GM18951 (cell line): Measurements from ENCODE around the gene FAM163B.

Experiments
- POLR2A ChIP-seq: IDR thresholded peaks from 4 replicates; pipeline ENCODE4 v1.6.1; 2011; ENCODE audit warnings: mild to moderate bottlenecking; ENCODE audit not compliant: insufficient read length, insufficient read depth; ENCODE audit errors: extremely low read depth
- in situ Hi-C: fragments of 300-500 bp; cut with MboI; formaldehyde crosslinking; loops from one replicate; pipeline ENCODE4 v1.12.0; 2022; ENCODE audit warnings: low sequenced_read_pairs, mixed read lengths, inconsistent platforms; ENCODE audit not compliant: unreplicated experiment

Gene FAM163B

GRCh38 chr9:133616643-133617405 is 7.6 kb upstream of the FAM163B start:
- in situ Hi-C loops: no loop called here
- TF ChIP-seq POLR2A: no peak

DNA sequence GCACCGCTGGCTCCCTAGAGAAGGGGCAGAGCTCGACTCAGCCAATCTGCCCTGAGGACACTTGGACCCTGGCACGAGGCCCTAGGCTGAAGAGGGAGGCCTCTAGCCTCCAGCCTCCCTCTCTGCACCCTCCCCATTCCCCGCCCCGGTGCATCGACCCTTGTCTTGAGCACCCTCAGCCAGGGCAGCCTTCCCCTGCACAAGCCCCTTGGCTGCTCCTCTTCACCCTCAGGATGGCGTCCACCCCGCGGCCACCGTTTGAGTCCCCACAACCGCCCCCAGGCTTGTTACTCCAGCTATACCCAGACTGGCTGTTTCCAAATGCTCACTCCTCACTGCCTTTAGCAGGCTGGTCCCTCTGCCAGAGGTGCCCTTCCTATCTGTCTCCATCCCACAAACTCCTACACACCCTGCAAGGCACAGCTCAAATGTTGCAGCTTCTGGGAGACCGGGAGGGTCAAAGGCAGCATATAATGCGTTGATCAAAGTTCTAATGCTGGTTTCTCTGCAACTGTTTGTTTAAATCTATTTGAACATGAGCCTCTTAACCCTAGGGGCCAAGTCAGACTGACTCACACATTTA is 6.5 kb upstream of the FAM163B start:
- no peak for TF ChIP-seq POLR2A
- in situ Hi-C loops: no loop called here

DNA sequence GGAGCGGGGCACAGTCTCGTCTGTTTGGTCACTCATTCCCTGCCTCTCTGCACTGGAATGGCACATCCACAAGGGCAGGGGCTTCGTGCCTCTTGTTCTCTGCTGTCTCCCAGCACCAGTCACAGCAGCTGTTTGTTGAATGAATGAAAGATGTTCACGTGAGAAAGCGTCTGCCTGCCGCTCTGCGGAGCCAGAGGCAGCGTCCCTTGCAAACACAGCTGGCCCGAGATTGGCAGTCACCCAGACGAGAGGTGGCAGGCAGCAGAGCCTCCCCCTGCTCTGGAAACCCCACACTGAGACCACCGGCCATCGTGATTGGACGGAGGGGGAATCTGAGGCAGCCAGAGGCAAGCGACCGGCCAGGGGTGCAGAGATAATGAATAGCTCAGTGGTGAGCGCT is 6.0 kb upstream of the FAM163B start:
- in situ Hi-C loops: no loop called here
- no peak for TF ChIP-seq POLR2A

- in situ Hi-C loops: no loop called here
- TF ChIP-seq POLR2A: no peak
These were observed 5.5 kb upstream of the FAM163B start for GRCh38 chr9:133614678-133615077.

GRCh38 chr9:133614056-133614455 is 4.9 kb upstream of the FAM163B start:
- no peak for TF ChIP-seq POLR2A
- in situ Hi-C loops: no loop called here

DNA sequence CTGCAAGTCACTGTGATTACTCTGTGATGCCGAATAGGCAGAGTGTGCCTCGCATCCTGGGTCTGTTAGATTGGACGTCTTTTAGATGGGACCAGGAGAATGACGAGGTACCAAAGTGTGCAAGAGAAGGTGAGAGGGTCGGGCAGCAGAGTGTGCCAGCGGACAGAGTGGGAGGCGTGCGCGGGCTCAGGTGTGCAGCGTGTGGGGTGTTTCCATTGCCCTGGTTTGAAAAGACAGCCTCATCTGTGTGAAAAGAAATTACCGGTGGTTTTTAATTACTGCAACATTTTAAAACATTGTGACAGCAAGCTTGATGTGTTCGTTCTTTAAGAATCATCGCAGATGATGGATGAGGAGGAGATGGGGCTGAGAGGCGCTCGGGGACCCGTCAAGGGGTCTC is 4.2 kb upstream of the FAM163B start:
- in situ Hi-C loops: no loop called here
- TF ChIP-seq POLR2A: no peak

- in situ Hi-C loops: no loop called here
- TF ChIP-seq POLR2A: no peak
These were observed 3.6 kb upstream of the FAM163B start for GRCh38 chr9:133612816-133613215.

DNA sequence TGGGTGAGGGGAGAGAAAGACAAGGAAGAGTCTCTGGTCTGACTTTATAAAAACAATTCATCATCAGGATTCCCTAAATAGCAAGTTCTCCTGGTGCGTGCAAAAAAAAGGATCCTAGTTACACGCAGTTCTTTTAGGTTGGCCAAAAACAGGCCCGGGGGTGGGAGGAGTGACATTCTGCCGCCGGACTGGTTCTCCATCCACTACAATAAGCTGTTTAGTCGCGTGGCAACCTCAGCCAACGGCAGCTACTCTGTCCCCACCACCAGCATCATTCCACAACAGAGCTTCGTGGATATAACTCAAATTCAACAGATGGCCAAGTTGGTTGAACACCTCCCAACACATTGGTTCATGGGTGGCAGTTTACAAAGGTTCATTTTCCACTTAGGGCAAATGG is 2.9 kb upstream of the FAM163B start:
- in situ Hi-C loops: no loop called here
- TF ChIP-seq POLR2A: no peak

GRCh38 chr9:133610845-133611244 is 1.7 kb upstream of the FAM163B start:
- in situ Hi-C loops: no loop called here
- no peak for TF ChIP-seq POLR2A

- in situ Hi-C loops: no loop called here
These were observed 300 bp downstream of the FAM163B start for GRCh38 chr9:133608889-133609288.

DNA sequence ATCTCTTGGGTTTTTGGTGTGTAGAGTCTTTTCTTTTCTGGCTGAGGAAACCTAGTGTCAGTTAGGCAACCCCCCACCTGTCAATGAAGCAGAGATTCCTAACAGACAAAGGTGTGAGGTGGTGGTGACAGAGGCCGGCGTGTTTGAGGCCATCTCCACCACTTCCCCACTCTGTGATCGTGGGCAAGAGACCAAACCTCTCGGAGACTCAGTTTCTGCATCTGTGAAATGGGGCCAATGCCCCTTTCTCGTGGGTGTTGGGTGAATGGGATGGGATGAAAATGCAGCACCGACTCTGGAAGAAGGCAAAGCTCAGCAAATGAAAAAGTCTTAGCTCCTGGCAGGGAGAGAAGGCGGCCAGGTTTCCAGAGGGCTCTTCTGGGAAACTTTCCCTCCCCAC is 807 bp downstream of the FAM163B start:
- no peak for TF ChIP-seq POLR2A
- in situ Hi-C loops: no loop called here

More at GRCh38 chr9:133608889-133609288, 300 bp downstream of the FAM163B start:
- TF ChIP-seq POLR2A: no peak

GRCh38 chr9:133607976-133608375 is 1.2 kb downstream of the FAM163B start:
- TF ChIP-seq POLR2A: no peak
- in situ Hi-C loops: no loop called here

- no peak for TF ChIP-seq POLR2A
- in situ Hi-C loops: no loop called here
These were observed 1.8 kb downstream of the FAM163B start for GRCh38 chr9:133607381-133607780.

- in situ Hi-C loops: no loop called here
- TF ChIP-seq POLR2A: no peak
These were observed 2.5 kb downstream of the FAM163B start for GRCh38 chr9:133606708-133607025.
